Right ventricle myocardium superior (tissue), 1 donor: ENCODE measurements around the gene CLNS1A. TPM values are rescaled to one million over a fixed set of nuclear protein-coding genes. Genes with fewer than 3 reads are reported as not detected.
"Not testable (repeated sequence)": the region's sequence is repeated elsewhere in the genome, so short reads cannot be mapped to it uniquely, and the experiment has no call there.

Source experiments
- ATAC-seq: fragments of 200-7000 bp; cut with Tn5 transposase; one replicate; pipeline ENCODE4 v1.9.1; 2020; ENCODE audit warnings: mild to moderate bottlenecking; ENCODE audit not compliant: poor library complexity
- DNase-seq: peaks from one replicate; pipeline ENCODE4 v3.0.0-alpha.2; 2020
- intact Hi-C: fragments of 100-400 bp; cut with DNase I; formaldehyde crosslinking; loops from one replicate; pipeline ENCODE4 v1.11.2; 2022
- total RNA-seq: library from RNA; stranded (reverse); fragmentation: NEBNext Ultra II Directional; extraction: Animal tissue kit (Norgen Biotek cat#: 25700); gene quantifications from one replicate; pipeline ENCODE4 v1.2.1, GENCODE V29; 2021
- donor health status: DM: no; HTN: yes; CAD: no; lungs with severe emphysema.

The CLNS1A gene
- total RNA-seq, 1 donor from 2014 or later: 71.5 TPM

GRCh38 chr11:77633926-77634325 is 3.7 kb downstream of the CLNS1A start:
- intact Hi-C loops: loop anchor here (10.0 kb wide), 1 partner anchor 191 kb away; the partner anchor contains the start of genes AAMDC and RSF1
- not testable (repeated sequence) for ATAC-seq, DNase-seq

GRCh38 chr11:77630157-77630710 is 7.4 kb downstream of the CLNS1A start:
- ATAC-seq: no peak
- intact Hi-C loops: loop anchor here (10.0 kb wide), 1 partner anchor 195 kb away; the partner anchor contains the start of genes AAMDC and RSF1
- no peak for DNase-seq

GRCh38 chr11:77619576-77620198 is 17.9 kb downstream of the CLNS1A start:
- DNase-seq: no peak
- ATAC-seq: no peak
- intact Hi-C loops: no loop called here

GRCh38 chr11:77617892-77618291 is 19.7 kb downstream of the CLNS1A start:
- DNase-seq (no peak), ATAC-seq (no peak)
- intact Hi-C loops: no loop called here

- ATAC-seq: no peak
- DNase-seq: no peak
- intact Hi-C loops: no loop called here
These were observed 25.7 kb downstream of the CLNS1A start for GRCh38 chr11:77611921-77612320.

- no peak for ATAC-seq
- intact Hi-C loops: no loop called here
- no peak for DNase-seq
These were observed 28.4 kb downstream of the CLNS1A start for GRCh38 chr11:77609234-77609633.

GRCh38 chr11:77604281-77604680 is 33.3 kb downstream of the CLNS1A start:
- DNase-seq (no peak), ATAC-seq (no peak)
- intact Hi-C loops: no loop called here

GRCh38 chr11:77602381-77603088 is 35.1 kb downstream of the CLNS1A start:
- intact Hi-C loops: no loop called here
- ATAC-seq: peak; percentile 58
- DNase-seq: no peak

- ATAC-seq: no peak
- no peak for DNase-seq
- intact Hi-C loops: no loop called here
These were observed 39.4 kb downstream of the CLNS1A start for GRCh38 chr11:77598195-77598594.

- ATAC-seq (no peak), DNase-seq (no peak)
- intact Hi-C loops: no loop called here
These were observed 41.0 kb downstream of the CLNS1A start for GRCh38 chr11:77596626-77597025.

GRCh38 chr11:77593883-77594282 is 43.7 kb downstream of the CLNS1A start:
- intact Hi-C loops: no loop called here
- ATAC-seq: no peak
- DNase-seq: no peak

GRCh38 chr11:77592727-77593126 is 44.9 kb downstream of the CLNS1A start:
- ATAC-seq: no peak
- intact Hi-C loops: no loop called here
- no peak for DNase-seq

- intact Hi-C loops: no loop called here
- peak; percentile 47 for DNase-seq
- peak; percentile 16 for ATAC-seq
These were observed 47.3 kb downstream of the CLNS1A start for GRCh38 chr11:77590194-77590782.

- intact Hi-C loops: no loop called here
- DNase-seq (peak; percentile 91), ATAC-seq (peak; percentile 98)
These were observed 47.9 kb downstream of the CLNS1A start, which contains the start of gene AQP11 for GRCh38 chr11:77589521-77590193. AQP11 (plus strand) TSS chr11:77589953; CDS start chr11:77589993, 40 bp downstream.

- ATAC-seq (peak; percentile 27), DNase-seq (no peak)
- intact Hi-C loops: no loop called here
These were observed 48.4 kb downstream of the CLNS1A start for GRCh38 chr11:77589181-77589520.

GRCh38 chr11:77580712-77581337 is 56.8 kb downstream of the CLNS1A start:
- no peak for DNase-seq
- no peak for ATAC-seq
- intact Hi-C loops: no loop called here

- intact Hi-C loops, ATAC-seq, DNase-seq: not testable (repeated sequence)
These were observed 62.2 kb downstream of the CLNS1A start for GRCh38 chr11:77575428-77575827.

- DNase-seq, intact Hi-C loops, ATAC-seq: not testable (repeated sequence)
These were observed 66.7 kb downstream of the CLNS1A start for GRCh38 chr11:77570896-77571295.

GRCh38 chr11:77569676-77570070 is 67.9 kb downstream of the CLNS1A start:
- DNase-seq (no peak), ATAC-seq (no peak)
- intact Hi-C loops: no loop called here
